ENCODE data around the gene NSUN7.

Gene NSUN7

GRCh38 chr4:40833212-40833611 is 83.5 kb downstream of the NSUN7 start:
- Histone ChIP-seq H3K4me3 (ENCODE audit: low read depth, low read length, poor library complexity, severe bottlenecking) (no peak overlapping the region), H3K4me2 (ENCODE audit: low read length) (no peak overlapping the region), H3K79me2 (ENCODE audit: insufficient read depth, low read length) (no peaks in the 10 kb centered on the region), H3K9ac (ENCODE audit: low read length) (no peak overlapping the region), H3K36me3 (ENCODE audit: insufficient read depth, low read length) (no peaks in the 10 kb centered on the region), H3K4me1 (ENCODE audit: insufficient read depth, low read length, severe bottlenecking) (no peaks in the 10 kb centered on the region), H3F3A (ENCODE audit: insufficient read depth, low read length) (no peaks in the 10 kb centered on the region), H2AFZ (ENCODE audit: low read length) (no peak overlapping the region), H4K20me1 (ENCODE audit: insufficient read depth, low read length) (no peaks in the 10 kb centered on the region), H3K27ac (ENCODE audit: low read depth, low read length, poor library complexity, severe bottlenecking) (no peak overlapping the region), H3K27me3 (ENCODE audit: insufficient read depth, low read length) (no peaks in the 10 kb centered on the region), H3K9me3 (ENCODE audit: low read length) (no peaks in the 10 kb centered on the region), H3K9me2 (ENCODE audit: low read depth, low read length) (no peaks in the 10 kb centered on the region)
- TF ChIP-seq EZH2 (IDR thresholded peaks at IDR 0.05; ENCODE audit: borderline replicate concordance, low read length): no peak
- no peak for TF ChIP-seq CTCF (IDR thresholded peaks at IDR 0.05; ENCODE audit: low read length)

GRCh38 chr4:40837094-40837870 is 87.5 kb downstream of the NSUN7 start:
- Histone ChIP-seq H3K27ac (ENCODE audit: low read depth, low read length, poor library complexity, severe bottlenecking) (no peak overlapping the region), H3K79me2 (ENCODE audit: insufficient read depth, low read length) (no peaks in the 10 kb centered on the region), H3K4me1 (ENCODE audit: insufficient read depth, low read length, severe bottlenecking) (no peaks in the 10 kb centered on the region), H3F3A (ENCODE audit: insufficient read depth, low read length) (no peaks in the 10 kb centered on the region), H2AFZ (ENCODE audit: low read length) (no peak overlapping the region), H3K27me3 (ENCODE audit: insufficient read depth, low read length) (no peaks in the 10 kb centered on the region), H3K9ac (ENCODE audit: low read length) (no peak overlapping the region), H3K4me2 (ENCODE audit: low read length) (no peak overlapping the region), H3K4me3 (ENCODE audit: low read depth, low read length, poor library complexity, severe bottlenecking) (no peak overlapping the region), H3K9me3 (ENCODE audit: low read length) (no peaks in the 10 kb centered on the region), H3K36me3 (ENCODE audit: insufficient read depth, low read length) (no peaks in the 10 kb centered on the region), H4K20me1 (ENCODE audit: insufficient read depth, low read length) (no peaks in the 10 kb centered on the region), H3K9me2 (ENCODE audit: low read depth, low read length) (no peaks in the 10 kb centered on the region)
- TF ChIP-seq CTCF (IDR thresholded peaks at IDR 0.05; ENCODE audit: low read length) (no peak), EZH2 (IDR thresholded peaks at IDR 0.05; ENCODE audit: borderline replicate concordance, low read length) (no peak)

- Histone ChIP-seq H3K9me3 (ENCODE audit: low read length) (no peaks in the 10 kb centered on the region), H3K9me2 (ENCODE audit: low read depth, low read length) (no peaks in the 10 kb centered on the region), H3K36me3 (ENCODE audit: insufficient read depth, low read length) (no peaks in the 10 kb centered on the region), H4K20me1 (ENCODE audit: insufficient read depth, low read length) (no peaks in the 10 kb centered on the region), H3F3A (ENCODE audit: insufficient read depth, low read length) (no peaks in the 10 kb centered on the region), H3K9ac (ENCODE audit: low read length) (no peak overlapping the region), H3K27me3 (ENCODE audit: insufficient read depth, low read length) (no peaks in the 10 kb centered on the region), H3K27ac (ENCODE audit: low read depth, low read length, poor library complexity, severe bottlenecking) (no peak overlapping the region), H3K4me2 (ENCODE audit: low read length) (no peak overlapping the region), H3K4me3 (ENCODE audit: low read depth, low read length, poor library complexity, severe bottlenecking) (no peak overlapping the region), H3K4me1 (ENCODE audit: insufficient read depth, low read length, severe bottlenecking) (no peaks in the 10 kb centered on the region), H2AFZ (ENCODE audit: low read length) (no peak overlapping the region), H3K79me2 (ENCODE audit: insufficient read depth, low read length) (no peaks in the 10 kb centered on the region)
- TF ChIP-seq EZH2 (IDR thresholded peaks at IDR 0.05; ENCODE audit: borderline replicate concordance, low read length): no peak
- no peak for TF ChIP-seq CTCF (IDR thresholded peaks at IDR 0.05; ENCODE audit: low read length)
These were observed 89.0 kb downstream of the NSUN7 start for GRCh38 chr4:40838742-40839141.
